Breast epithelium (tissue), 3 donors: ENCODE measurements around the gene MSH6.

Experiments
- CTCF ChIP-seq, 3 donors: fragments of 450-650 bp; IDR thresholded peaks; one replicate each; pipeline ENCODE4 v1.5.1; 2016 to 2017; ENCODE audit warnings: antibody characterized with exemption in 3 of 3, mild to moderate bottlenecking in 3 of 3, moderate library complexity in 3 of 3
- POLR2A ChIP-seq: fragments of 450-650 bp; IDR thresholded peaks from one replicate; pipeline ENCODE4 v1.6.1; 2016; ENCODE audit warnings: antibody characterized with exemption, mild to moderate bottlenecking, moderate library complexity
- POLR2AphosphoS5 ChIP-seq, 3 donors: sonication (generic); formaldehyde crosslinking; IDR thresholded peaks; one replicate each; pipeline ENCODE4 v1.6.1; 2017; ENCODE audit warnings: antibody characterized with exemption in 3 of 3

- no peak for TF ChIP-seq CTCF (IDR thresholded peaks at IDR 0.05)
- no peak for TF ChIP-seq POLR2A
- no peak for TF ChIP-seq POLR2AphosphoS5 (IDR thresholded peaks at IDR 0.05)
These were observed 1.5 kb downstream of the MSH6 start for GRCh38 chr2:47784352-47784851.
